ENCODE measurements around the gene MYL6B.
"Not testable (repeated sequence)": the region's sequence is repeated elsewhere in the genome, so short reads cannot be mapped to it uniquely, and the experiment has no call there.

MYL6B gene

GRCh38 chr12:56186957-56187356 lies 34.6 kb downstream of the MYL6B start:
- DNase-seq, result no peak

- no peak for DNase-seq
Measured at GRCh38 chr12:56188131-56188777, 35.9 kb downstream of the MYL6B start.

GRCh38 chr12:56188778-56189098 lies 36.4 kb downstream of the MYL6B start:
- no peak for DNase-seq

GRCh38 chr12:56189099-56189917 lies 36.9 kb downstream of the MYL6B start, which contains the start of gene SMARCC2:
TSS of gene SMARCC2 (minus strand) at chr12:56189483. CDS start at chr12:56189461, 22 bp downstream.
- DNase-seq, result peak; percentile 85

GRCh38 chr12:56189918-56190694 lies 37.7 kb downstream of the MYL6B start:
- peak; percentile 88 for DNase-seq

GRCh38 chr12:56190695-56191155 lies 38.3 kb downstream of the MYL6B start:
- DNase-seq, result no peak

- DNase-seq, result no peak
Measured at GRCh38 chr12:56192582-56192981, 40.2 kb downstream of the MYL6B start.

- peak; percentile 66 for DNase-seq
Measured at GRCh38 chr12:56193025-56193578, 40.7 kb downstream of the MYL6B start.

- DNase-seq, result not testable (repeated sequence)
Measured at GRCh38 chr12:56196818-56197550, 44.6 kb downstream of the MYL6B start.

GRCh38 chr12:56197921-56198635 lies 45.7 kb downstream of the MYL6B start:
- no peak for DNase-seq

- no peak for DNase-seq
Measured at GRCh38 chr12:56198836-56199235, 46.4 kb downstream of the MYL6B start.

- DNase-seq, result no peak
Measured at GRCh38 chr12:56202366-56202765, 50.0 kb downstream of the MYL6B start.

- no peak for DNase-seq
Measured at GRCh38 chr12:56202838-56203237, 50.5 kb downstream of the MYL6B start.

- no peak for DNase-seq
Measured at GRCh38 chr12:56204275-56204674, 51.9 kb downstream of the MYL6B start.

- DNase-seq, result no peak
Measured at GRCh38 chr12:56205445-56205844, 53.1 kb downstream of the MYL6B start.

GRCh38 chr12:56206452-56207166 lies 54.2 kb downstream of the MYL6B start:
- no peak for DNase-seq

Measured in activated CD4-positive, CD25-positive, alpha-beta regulatory T cell treated with anti-CD3 and anti-CD28 coated beads, Interleukin-2, amount 50 U/mL, for 72 hours (primary cell).